Measurements from ENCODE around the gene BRMS1L.

BRMS1L gene

DNA sequence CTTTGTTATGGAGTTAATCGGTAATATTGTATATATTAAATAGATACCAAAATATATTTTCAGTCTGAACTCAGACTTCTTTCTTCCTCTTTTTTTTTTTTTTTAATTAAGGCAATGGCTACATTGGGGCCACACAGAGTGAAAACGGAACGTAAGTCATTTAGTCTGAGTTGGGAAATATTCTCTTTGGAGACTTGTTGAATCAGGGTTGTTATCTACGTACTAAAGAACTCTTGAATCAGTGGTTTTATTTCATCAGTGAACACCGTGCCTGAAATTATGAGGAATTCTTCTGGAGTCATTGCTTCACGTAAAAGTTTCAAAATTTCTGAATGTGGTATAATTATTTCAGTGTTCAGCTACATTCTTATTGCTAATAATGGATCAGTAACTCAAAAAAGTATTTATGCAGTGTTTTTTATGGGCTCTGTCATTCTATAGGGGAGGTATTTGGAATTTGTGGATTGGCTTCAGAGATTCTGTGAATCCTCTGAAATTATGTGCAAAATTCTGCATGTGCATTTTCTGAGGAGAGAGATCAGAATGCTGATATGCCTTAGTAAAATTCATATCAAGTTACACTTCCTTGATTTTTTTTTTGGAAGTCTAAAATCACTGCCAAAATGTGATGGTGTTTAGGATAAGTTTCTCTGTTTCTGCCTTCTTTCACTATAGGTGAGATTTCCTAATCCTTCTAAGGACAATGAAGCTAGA lies 39.6 kb downstream of the BRMS1L start:
- DNase-seq (ENCODE audit: low read depth) = no peak

DNA sequence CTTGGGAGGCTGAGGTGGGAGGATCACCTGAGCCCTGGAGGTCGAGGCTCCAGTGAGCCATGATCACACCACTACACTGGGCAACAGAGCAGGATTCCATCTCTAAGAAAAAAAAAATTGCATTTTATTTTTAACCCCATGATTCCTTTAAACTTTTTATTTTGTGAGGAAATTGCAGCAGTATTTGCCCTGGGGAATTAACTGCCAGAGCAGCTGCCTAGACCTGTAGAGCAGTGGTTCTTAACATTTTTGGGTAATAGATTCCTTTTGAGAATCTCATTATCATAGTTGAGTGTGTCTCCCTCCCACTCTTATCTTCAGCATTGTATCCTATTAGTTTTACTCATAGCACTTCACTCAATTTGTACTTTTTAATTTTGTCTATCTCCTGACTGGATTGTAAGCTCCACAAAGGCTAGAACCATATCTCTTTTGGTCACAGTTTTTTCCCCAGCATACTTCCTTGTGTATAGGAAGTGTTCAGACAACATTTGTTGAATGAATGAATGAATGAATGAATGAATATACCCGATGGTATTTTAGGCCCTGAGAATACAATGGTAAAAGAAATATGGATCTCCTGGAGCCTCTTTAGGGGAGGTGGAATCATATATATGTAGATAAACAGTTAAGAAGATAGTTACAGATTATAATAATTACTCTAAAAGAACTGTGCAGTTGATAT lies 40.6 kb downstream of the BRMS1L start:
- no peak for DNase-seq (ENCODE audit: low read depth)

- DNase-seq (ENCODE audit: low read depth) = no peak
Measured at GRCh38 chr14:35867280-35867629, 41.1 kb downstream of the BRMS1L start.

DNA sequence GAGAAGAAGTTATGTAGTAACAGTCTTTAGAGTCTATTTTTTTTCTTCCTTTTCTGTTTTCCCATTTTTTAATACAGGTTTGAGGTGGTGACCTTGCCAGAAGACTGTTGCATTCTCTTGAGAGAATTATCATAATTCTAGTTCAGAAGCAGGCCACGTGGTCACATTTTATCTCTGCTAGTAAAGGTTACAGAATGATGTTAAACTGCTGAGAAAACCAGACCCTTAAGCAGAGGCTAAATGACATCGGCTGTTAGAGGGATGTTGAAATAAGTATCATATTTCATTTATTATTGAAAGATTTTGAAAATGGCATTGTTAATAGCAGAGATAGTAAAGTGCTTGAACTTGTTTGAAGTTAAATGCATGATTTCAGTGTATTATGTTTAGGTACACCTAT lies 49.2 kb downstream of the BRMS1L start:
- DNase-seq (ENCODE audit: low read depth) = no peak

DNA sequence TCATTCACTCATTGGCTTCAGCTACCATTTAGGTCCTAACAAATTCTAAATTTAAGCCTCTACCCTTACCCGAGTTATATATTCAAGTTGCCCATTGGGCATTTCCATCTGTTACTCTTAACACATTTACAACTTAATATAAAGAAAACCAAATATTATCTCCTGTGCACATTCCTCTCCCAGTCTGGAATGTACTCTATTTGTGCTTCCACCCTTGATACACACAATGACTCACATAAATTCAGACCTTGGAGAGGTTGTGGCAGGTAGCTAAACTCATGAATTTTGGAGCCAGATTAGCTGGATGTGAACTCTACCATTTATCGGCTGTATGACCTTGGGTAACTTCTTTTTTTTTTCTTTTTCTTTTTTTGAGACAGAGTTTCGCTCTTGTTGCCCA lies 51.1 kb downstream of the BRMS1L start:
- no peak for DNase-seq (ENCODE audit: low read depth)

GRCh38 chr14:35878272-35879150 lies 52.4 kb downstream of the BRMS1L start:
- no peak for DNase-seq (ENCODE audit: low read depth)

- DNase-seq (ENCODE audit: low read depth) = no peak
Measured at GRCh38 chr14:35879151-35879648, 53.1 kb downstream of the BRMS1L start.

DNA sequence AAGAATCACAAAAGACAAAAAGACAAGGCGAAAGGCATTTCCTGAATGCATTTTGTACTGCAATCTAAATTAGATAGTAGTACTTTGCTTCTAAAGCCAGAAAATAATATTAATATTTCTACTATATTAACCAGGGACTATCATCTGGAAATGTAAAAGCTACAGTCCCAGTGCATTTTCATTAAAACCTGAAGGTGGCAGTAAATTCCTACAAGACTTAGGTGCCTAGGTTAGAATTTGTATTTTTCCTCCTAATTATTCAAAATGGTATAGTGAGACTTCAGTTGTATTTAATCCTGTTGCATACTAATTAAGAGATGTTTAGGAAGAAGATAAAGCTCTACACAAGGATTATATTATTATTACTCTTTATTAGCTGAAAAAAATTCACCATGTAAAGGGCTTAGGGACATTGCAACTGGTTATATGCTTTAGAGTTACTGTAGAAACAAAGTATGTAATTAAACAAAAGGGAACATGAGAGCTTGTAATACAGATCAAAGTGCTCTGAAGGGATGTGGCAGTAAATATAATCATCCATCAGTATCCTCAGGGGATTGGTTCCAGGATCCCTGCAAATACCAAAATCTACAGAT lies 53.6 kb downstream of the BRMS1L start:
- DNase-seq (ENCODE audit: low read depth) = no peak

DNA sequence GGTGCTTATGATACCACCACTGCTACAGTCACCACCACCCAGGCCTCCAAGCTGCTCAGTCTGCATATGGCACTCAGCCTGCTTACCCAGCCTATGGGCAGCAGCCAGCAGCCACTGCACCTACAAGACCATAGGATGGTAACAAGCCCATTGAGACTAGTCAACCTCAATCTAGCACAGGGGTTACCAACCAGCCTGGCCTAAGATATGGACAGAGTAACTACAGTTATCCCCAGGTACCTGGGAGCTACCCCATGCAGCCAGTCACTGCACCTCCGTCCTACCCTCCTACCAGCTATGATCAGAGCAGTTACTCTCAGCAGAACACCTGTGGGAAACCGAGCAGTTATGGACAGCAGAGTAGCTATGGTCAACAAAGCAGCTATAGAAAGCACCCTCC lies 55.1 kb downstream of the BRMS1L start:
- no peak for DNase-seq (ENCODE audit: low read depth)

DNA sequence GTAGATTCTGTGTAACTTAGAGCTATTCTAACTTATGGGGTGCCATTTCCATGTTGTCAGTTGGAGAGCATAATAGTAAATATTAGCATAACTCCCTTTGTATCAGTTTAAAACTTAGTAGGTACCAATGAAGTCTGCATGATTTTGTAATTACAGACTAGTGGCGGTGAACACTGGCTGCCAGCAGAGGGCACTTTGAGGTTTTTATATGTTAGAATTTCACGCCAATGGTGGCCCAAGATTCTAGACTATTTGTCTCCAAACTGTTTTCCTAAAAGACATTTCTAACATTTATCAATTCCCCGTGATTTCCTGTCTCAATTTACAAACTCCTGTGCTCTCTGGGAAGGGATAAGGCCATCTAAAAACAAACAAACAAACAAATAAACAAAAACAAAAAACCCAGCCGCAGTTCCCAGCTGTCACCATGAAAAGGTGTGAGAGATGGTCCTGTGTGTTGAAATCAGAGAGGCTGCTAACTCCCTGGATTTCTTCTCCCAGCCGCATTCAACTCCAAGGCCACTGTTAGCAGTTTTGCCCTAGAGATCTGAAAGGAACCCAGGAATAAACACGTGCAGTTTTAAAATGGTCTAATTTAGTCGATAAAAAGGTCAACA lies 57.6 kb downstream of the BRMS1L start:
- no peak for DNase-seq (ENCODE audit: low read depth)

DNA sequence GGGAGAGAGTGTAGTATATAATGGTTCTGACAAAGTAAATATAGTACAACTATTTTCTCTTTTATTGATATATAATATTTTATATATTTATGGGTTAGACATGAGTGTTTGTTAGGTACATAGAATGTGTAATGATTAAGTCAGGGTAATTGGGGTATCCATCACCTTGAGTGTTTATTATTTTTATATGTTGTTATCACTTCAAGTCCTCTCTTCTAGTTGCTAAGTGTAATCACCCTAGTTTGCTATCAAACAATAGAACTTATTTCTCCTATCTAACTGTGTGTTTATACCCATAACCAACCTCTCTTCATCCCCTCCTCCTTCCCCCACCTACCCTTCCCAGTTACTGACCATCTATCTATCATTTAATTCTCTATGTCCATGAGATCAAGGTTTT lies 64.2 kb downstream of the BRMS1L start:
- DNase-seq (ENCODE audit: low read depth) = no peak

DNA sequence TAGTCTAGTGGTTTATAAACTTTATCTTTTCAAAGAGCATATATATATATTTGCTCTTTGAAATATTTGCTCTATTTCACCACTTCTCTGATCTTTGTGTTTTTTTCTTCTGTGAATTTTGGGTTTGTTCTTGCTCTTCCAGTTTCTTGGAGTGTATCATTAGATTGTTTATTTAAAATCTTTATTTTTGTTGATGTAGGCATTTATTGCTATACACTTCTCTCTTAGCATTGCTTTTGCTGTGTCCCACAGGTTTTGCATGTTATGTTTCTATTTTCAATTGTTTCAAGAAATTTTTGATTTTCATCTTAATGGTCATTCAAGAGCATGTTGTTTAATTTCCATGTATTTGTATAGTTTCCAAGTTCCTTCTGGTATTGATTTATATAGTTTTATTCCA lies 69.1 kb downstream of the BRMS1L start:
- DNase-seq (ENCODE audit: low read depth) = no peak

DNA sequence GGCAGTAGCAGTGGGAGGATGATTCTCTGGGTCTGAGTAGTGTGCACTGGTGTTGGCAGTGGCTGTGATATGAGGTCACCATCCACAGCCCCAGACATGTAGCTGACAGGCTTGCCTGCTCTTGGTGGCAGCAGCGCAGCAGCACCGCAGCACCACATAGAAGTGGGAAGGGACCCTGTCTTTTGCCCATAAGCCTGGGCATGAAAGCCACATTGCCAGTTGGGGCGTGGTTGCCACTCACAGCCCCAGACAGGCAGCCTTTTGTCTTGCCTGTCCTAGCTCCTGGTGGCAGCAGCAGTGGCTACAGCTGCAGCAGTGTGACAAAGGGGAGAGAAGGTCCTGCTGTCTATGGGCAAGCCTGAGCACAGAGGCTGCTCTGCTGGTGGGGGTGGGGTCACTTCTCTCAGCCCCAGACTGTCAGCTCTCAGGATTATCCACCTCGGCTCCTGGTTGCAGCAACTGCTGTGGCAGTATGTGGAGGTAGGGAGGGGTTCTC lies 71.5 kb downstream of the BRMS1L start:
- no peak for DNase-seq (ENCODE audit: low read depth)

- no peak for DNase-seq (ENCODE audit: low read depth)
Measured at GRCh38 chr14:35898217-35898775, 72.2 kb downstream of the BRMS1L start.

GRCh38 chr14:35900741-35901140 lies 74.6 kb downstream of the BRMS1L start:
- DNase-seq (ENCODE audit: low read depth) = no peak

DNA sequence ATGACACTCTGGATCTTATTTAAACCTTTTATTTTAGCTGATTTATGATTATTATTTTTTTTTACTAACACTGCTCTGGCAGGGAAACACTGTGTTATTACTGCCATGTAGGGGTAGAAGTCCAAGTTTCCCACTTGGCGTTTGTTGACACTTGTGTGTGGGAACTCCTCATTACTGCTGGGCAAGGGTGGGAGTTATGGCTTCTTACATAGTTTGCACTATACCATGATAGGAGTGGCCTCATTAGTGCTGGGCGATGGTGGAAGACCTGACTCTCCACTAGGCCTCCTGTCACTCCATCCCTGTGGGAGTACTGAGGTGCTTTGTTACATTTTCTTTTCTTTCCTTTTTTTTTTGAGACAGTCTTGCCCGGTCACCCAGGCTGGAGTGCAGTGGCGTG lies 83.5 kb downstream of the BRMS1L start:
- no peak for DNase-seq (ENCODE audit: low read depth)

DNA sequence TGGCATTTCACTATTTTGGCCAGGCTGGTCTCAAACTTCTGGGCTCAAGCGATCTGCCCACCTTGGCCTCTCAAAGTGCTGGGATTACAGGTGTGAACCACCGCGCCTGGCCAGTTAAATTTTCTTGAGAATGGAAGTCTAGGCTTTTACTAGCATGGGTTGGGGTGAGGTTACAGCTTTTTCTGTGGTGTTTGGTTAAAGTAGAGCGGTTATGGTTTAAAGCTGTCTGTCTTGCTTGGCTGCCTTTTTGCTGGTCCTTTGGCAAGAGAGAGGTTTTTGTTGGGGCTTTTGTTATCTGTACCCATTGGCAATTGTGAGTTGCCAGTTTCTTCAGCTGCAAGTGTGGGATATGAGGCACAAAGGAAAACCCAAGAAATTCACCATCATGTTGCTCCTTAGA lies 84.1 kb downstream of the BRMS1L start:
- no peak for DNase-seq (ENCODE audit: low read depth)

DNA sequence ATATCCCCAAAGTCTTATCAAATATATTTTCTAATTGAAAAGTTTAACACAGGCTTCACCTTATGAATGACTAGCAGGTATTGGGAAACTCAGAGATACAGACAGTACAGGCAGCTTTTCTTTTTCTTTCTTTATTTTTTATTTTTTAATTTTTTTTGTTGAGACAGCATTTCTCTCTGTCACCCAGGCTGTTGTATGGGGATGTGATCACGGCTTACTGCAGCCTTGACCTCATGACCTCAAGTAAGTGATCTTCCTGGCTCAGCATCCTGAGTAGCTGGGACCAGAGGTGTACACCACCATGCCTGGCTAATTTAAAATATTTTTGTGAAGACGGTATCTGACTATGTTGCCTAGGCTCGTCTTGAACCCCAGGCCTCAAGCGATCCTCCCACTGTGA lies 85.0 kb downstream of the BRMS1L start:
- no peak for DNase-seq (ENCODE audit: low read depth)

GRCh38 chr14:35915185-35915584 lies 89.0 kb downstream of the BRMS1L start:
- no peak for DNase-seq (ENCODE audit: low read depth)

DNA sequence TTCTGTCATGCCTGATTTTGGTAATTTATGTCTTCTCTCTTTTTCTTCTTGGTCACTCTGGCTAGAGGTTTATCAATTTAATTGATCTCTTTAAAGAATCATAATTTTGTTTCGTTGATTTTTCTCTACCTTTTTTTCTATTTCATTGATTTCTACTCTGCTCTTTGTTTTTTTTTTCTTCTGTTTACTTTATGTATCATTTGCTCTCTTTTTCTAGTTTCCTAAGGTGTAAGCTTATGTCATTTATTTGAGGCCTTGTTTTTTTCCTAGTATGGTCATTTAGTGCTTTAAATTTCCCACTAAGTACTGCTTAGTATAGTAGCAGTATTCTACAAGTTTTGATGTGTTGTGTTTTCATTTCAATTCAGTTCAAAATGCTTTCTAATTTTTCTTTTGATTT lies 89.6 kb downstream of the BRMS1L start:
- DNase-seq (ENCODE audit: low read depth) = no peak

Measured in stimulated activated CD8-positive, alpha-beta memory T cell treated with anti-CD3 and anti-CD28 coated beads, Interleukin-12 subunit alpha, Interleukin-12 subunit beta, amount 100 ng/mL, for 1 hour (primary cell).